HCT116 (cell line): ENCODE measurements around the gene ZNF804A. TPM values are rescaled to one million over a fixed set of nuclear protein-coding genes. Genes with fewer than 3 reads are reported as not detected.

Experiments used
- ATAC-seq: fragments of 200-7000 bp; cut with Tn5 transposase; 2 replicates; pipeline ENCODE4 v1.9.1; 2020; ENCODE audit warnings: mild to moderate bottlenecking, moderate library complexity
- BruUV-seq: library from RNA; stranded (reverse); fragments of 400-500 nt; replicated peaks from 2 replicates; lab custom pipeline; 2021; lab: Mats Ljungman, UMichigan
- CTCF ChIA-PET: fragments of 300-600 bp; sonication (Branson Sonifier 250); formaldehyde crosslinking; loops from one replicate; lab custom pipeline; 2021; ENCODE audit warnings: antibody characterized with exemption; lab: Charles Lee
- POLR2A ChIA-PET: fragments of 300-600, 350-600 bp; sonication (Branson Sonifier 250); formaldehyde crosslinking; loops from one replicate; lab custom pipeline; 2021; ENCODE audit warnings: antibody characterized with exemption; lab: Charles Lee
- RAD21 ChIA-PET, 2 experiments: fragments of 300-600 bp; sonication (Branson Sonifier 250); formaldehyde crosslinking; loops; one replicate each; lab custom pipeline; 2023; ENCODE audit warnings: low total read pairs in 2 of 2; ENCODE audit not compliant: uncharacterized antibody in 2 of 2, unreplicated experiment in 2 of 2, low non-redundant PET in 1 of 2; lab: Charles Lee
- DNase-seq: peaks from one replicate; pipeline ENCODE4 v3.0.0-alpha.2; 2010; ENCODE audit warnings: low read depth, low spot score
- H2AFZ ChIP-seq: fragments of 200-600 bp; shearing (Covaris generic), sonication (generic); 2 replicates; pipeline ENCODE4 v1.6.1; 2017; ENCODE audit warnings: low read depth, mixed run types, mixed read lengths, antibody characterized with exemption, low read length; ENCODE audit not compliant: poor library complexity, severe bottlenecking
- H3K27ac ChIP-seq: 2 replicates; pipeline ENCODE4 v1.5.1; 2012; ENCODE audit warnings: low read depth, low read length
- H3K27me3 ChIP-seq: fragments of 200-600 bp; sonication (generic); 2 replicates; pipeline ENCODE4 v1.6.1; 2016; ENCODE audit warnings: mixed run types, low read length, mixed read lengths; ENCODE audit not compliant: insufficient read depth
- H3K36me3 ChIP-seq, 2 experiments: fragments of 200-500 bp in 1 of 2; fragments of 200-600 bp in 1 of 2; sonication (Bioruptor generic) in 1 of 2; sonication (generic) in 1 of 2; 2 replicates each; pipeline versions ENCODE4 v1.5.1 to v1.6.1; 2014 to 2016; ENCODE audit warnings: low read length in 2 of 2, inconsistent platforms in 1 of 2, mixed read lengths in 1 of 2, mixed run types in 1 of 2; ENCODE audit not compliant: insufficient read depth in 2 of 2, control insufficient read depth in 1 of 2
- H3K4me1 ChIP-seq, 2 experiments: fragments of 200-600 bp in 1 of 2; sonication (generic) in 1 of 2; 2 replicates each; pipeline versions ENCODE4 v1.5.1 to v1.6.1; 2012 to 2017; ENCODE audit warnings: low read length in 2 of 2, inconsistent platforms in 1 of 2, mild to moderate bottlenecking in 1 of 2, mixed read lengths in 1 of 2, mixed run types in 1 of 2, moderate library complexity in 1 of 2; ENCODE audit not compliant: insufficient read depth in 2 of 2, control insufficient read depth in 1 of 2
- H3K4me2 ChIP-seq: fragments of 200-600 bp; sonication (generic); 2 replicates; pipeline ENCODE4 v1.6.1; 2017; ENCODE audit warnings: mixed run types, low read length, mixed read lengths
- H3K4me3 ChIP-seq, 2 experiments: fragments of 200-600 bp in 1 of 2; sonication (generic) in 1 of 2; replicated peaks in 1 of 2; 2 replicates each; pipeline ENCODE4 v1.5.1; 2011 to 2016; ENCODE audit warnings: low read length in 2 of 2, control low read depth in 1 of 2, low read depth in 1 of 2, mild to moderate bottlenecking in 1 of 2, mixed read lengths in 1 of 2, mixed run types in 1 of 2
- H3K79me2 ChIP-seq: fragments of 200-600 bp; sonication (generic); 2 replicates; pipeline ENCODE4 v1.6.1; 2017; ENCODE audit warnings: mild to moderate bottlenecking, mixed run types, low read length, moderate library complexity, mixed read lengths; ENCODE audit not compliant: insufficient read depth
- H3K9ac ChIP-seq: fragments of 200-600 bp; sonication (generic); 2 replicates; pipeline ENCODE4 v1.6.1; 2016; ENCODE audit warnings: low read length, mixed read lengths
- H3K9me2 ChIP-seq: fragments of 200-600 bp; sonication (generic), shearing (Covaris generic); 2 replicates; pipeline ENCODE4 v1.6.1; 2017; ENCODE audit warnings: mixed run types, mild to moderate bottlenecking, moderate library complexity; ENCODE audit not compliant: insufficient read depth
- H3K9me3 ChIP-seq, 2 experiments: fragments of 200-500 bp in 1 of 2; fragments of 200-600 bp in 1 of 2; sonication (Bioruptor generic) in 1 of 2; sonication (generic) in 1 of 2; 2 replicates each; pipeline ENCODE4 v1.6.1; 2014 to 2017; ENCODE audit warnings: low read length in 2 of 2, mixed read lengths in 2 of 2, inconsistent platforms in 1 of 2, low read depth in 1 of 2, mild to moderate bottlenecking in 1 of 2, mixed run types in 1 of 2, moderate library complexity in 1 of 2; ENCODE audit not compliant: control insufficient read depth in 1 of 2, insufficient read depth in 1 of 2
- H4K20me1 ChIP-seq: fragments of 200-600 bp; sonication (generic), shearing (Covaris generic); 2 replicates; pipeline ENCODE4 v1.6.1; 2017; ENCODE audit warnings: mixed run types, mild to moderate bottlenecking, moderate library complexity; ENCODE audit not compliant: insufficient read depth
- ATF3 ChIP-seq: IDR thresholded peaks from 2 replicates; pipeline ENCODE4 v1.6.1; 2012
- CEBPB ChIP-seq: IDR thresholded peaks from 2 replicates; pipeline ENCODE4 v1.6.1; 2012; ENCODE audit warnings: low read depth
- CTCF ChIP-seq, 3 experiments: fragments of 200-600 bp in 1 of 3; sonication (generic) in 1 of 3; IDR thresholded peaks in 2 of 3; conservative IDR thresholded peaks in 1 of 3; 2 replicates each; pipeline ENCODE4 v1.5.1; 2012 to 2017; ENCODE audit warnings: low read depth in 2 of 3, low read length in 2 of 3, antibody characterized with exemption in 1 of 3, borderline replicate concordance in 1 of 3, control low read depth in 1 of 3, mild to moderate bottlenecking in 1 of 3, mixed read lengths in 1 of 3, mixed run types in 1 of 3, moderate library complexity in 1 of 3; ENCODE audit not compliant: insufficient read depth in 1 of 3
- EGR1 ChIP-seq: IDR thresholded peaks from 2 replicates; pipeline ENCODE4 v1.6.1; 2012; ENCODE audit warnings: low read depth
- ELF1 ChIP-seq: IDR thresholded peaks from 2 replicates; pipeline ENCODE4 v1.6.1; 2012; ENCODE audit warnings: low read depth, borderline replicate concordance
- EZH2 ChIP-seq: fragments of 200-600 bp; sonication (generic); IDR thresholded peaks from 2 replicates; pipeline ENCODE4 v1.6.1; 2017; ENCODE audit warnings: antibody characterized with exemption, mixed run types
- EZH2phosphoT487 ChIP-seq: fragments of 200-600 bp; IDR thresholded peaks from 2 replicates; pipeline ENCODE4 v1.6.1; 2018; ENCODE audit warnings: antibody characterized with exemption, borderline replicate concordance
- FOSL1 ChIP-seq: IDR thresholded peaks from 2 replicates; pipeline ENCODE4 v1.6.1; 2012; ENCODE audit warnings: low read depth
- JUND ChIP-seq: IDR thresholded peaks from 2 replicates; pipeline ENCODE4 v1.6.1; 2012
- POLR2A ChIP-seq: IDR thresholded peaks from 2 replicates; pipeline ENCODE4 v1.7.0; 2011; ENCODE audit warnings: borderline replicate concordance; ENCODE audit not compliant: insufficient read depth, insufficient read length; ENCODE audit errors: extremely low read depth
- POLR2AphosphoS5 ChIP-seq: IDR thresholded peaks from 2 replicates; pipeline ENCODE4 v1.6.1; 2011; ENCODE audit warnings: mild to moderate bottlenecking, low read depth, low read length, moderate library complexity
- RAD21 ChIP-seq: IDR thresholded peaks from 2 replicates; pipeline ENCODE4 v1.6.1; 2012; ENCODE audit warnings: low read depth, mild to moderate bottlenecking
- SIN3A ChIP-seq: IDR thresholded peaks from 2 replicates; pipeline ENCODE4 v1.6.1; 2012; ENCODE audit warnings: low read depth
- SP1 ChIP-seq: IDR thresholded peaks from 2 replicates; pipeline ENCODE4 v1.6.1; 2012; ENCODE audit warnings: low read depth
- SRF ChIP-seq: IDR thresholded peaks from 2 replicates; pipeline ENCODE4 v1.6.1; 2012; ENCODE audit warnings: low read depth
- TCF7L2 ChIP-seq: IDR thresholded peaks from 2 replicates; pipeline ENCODE4 v1.7.0; 2011; ENCODE audit warnings: borderline replicate concordance, inconsistent platforms; ENCODE audit not compliant: insufficient read depth, insufficient read length; ENCODE audit errors: extremely low read depth
- YY1 ChIP-seq: IDR thresholded peaks from 2 replicates; pipeline ENCODE4 v1.6.1; 2011; ENCODE audit warnings: low read length, low read depth, moderate library complexity, mild to moderate bottlenecking; ENCODE audit not compliant: insufficient replicate concordance; ENCODE audit errors: extremely low read depth
- ZFX ChIP-seq: fragments of 450-650 bp; IDR thresholded peaks from 2 replicates; pipeline ENCODE4 v1.6.1; 2017
- intact Hi-C: fragments of 100-400 bp; cut with micrococcal nuclease; formaldehyde crosslinking; loops from 2 replicates; pipeline ENCODE4 v1.10.0; 2022
- total RNA-seq: library from RNA; stranded (reverse); gene quantifications from one replicate; pipeline ENCODE4 v1.2.1, GENCODE V29; 2021; ENCODE audit not compliant: unreplicated experiment

ZNF804A gene
- total RNA-seq, 1 experiment from 2014 or later, result 0.61 TPM

GRCh38 chr2:184692141-184692734 is 93.9 kb downstream of the ZNF804A start:
- BruUV-seq, result no TSS peak
- ChIA-PET RAD21 (no interaction called here), CTCF (no interaction called here), POLR2A (no interaction called here)
- Histone ChIP-seq H3K4me2 (no peak overlapping the region), H3K36me3 (no peaks in the 10 kb centered on the region), H3K4me1 (no peaks in the 10 kb centered on the region), H3K27ac (no peak overlapping the region), H3K79me2 (no peaks in the 10 kb centered on the region), H3K9me3 (no peaks in the 10 kb centered on the region), H4K20me1 (no peaks in the 10 kb centered on the region; the same call in 1 of the 2 replicates), H3K4me3 (no peak overlapping the region), H3K9me2 (no peaks in the 10 kb centered on the region), H3K9ac (no peak overlapping the region), H2AFZ (no peak overlapping the region), H3K27me3 (no peaks in the 10 kb centered on the region)
- ATAC-seq (no peak), DNase-seq (no peak)
- intact Hi-C loops, result no loop called here
- TF ChIP-seq RAD21 (no peak), SRF (no peak), EZH2 (no peak), YY1 (no peak), TCF7L2 (no peak), CEBPB (no peak), FOSL1 (no peak), SIN3A (no peak), CTCF (IDR thresholded peaks at IDR 0.05 in 2 of 3, conservative IDR thresholded peaks at IDR 0.05 in 1 of 3; ENCODE audit: borderline replicate concordance in 1 of 3, insufficient read depth in 1 of 3, low read depth in 2 of 3, low read length in 2 of 3) (no peak), ZFX (no peak), POLR2A (no peak), JUND (no peak), EGR1 (no peak), SP1 (no peak), POLR2AphosphoS5 (no peak), ATF3 (no peak), ELF1 (no peak), EZH2phosphoT487 (no peak)
